DOHH2 (cell line): Measurements from ENCODE around the gene APOA4.

ENCODE experiments used
- EZH2phosphoT487 ChIP-seq: fragments of 200-600 bp; sonication (generic); IDR thresholded peaks from 2 replicates; pipeline ENCODE4 v1.6.1; 2017; ENCODE audit warnings: borderline replicate concordance, mild to moderate bottlenecking, antibody characterized with exemption, low read length, moderate library complexity, mixed read lengths
- TF ChIP-seq, protein P1 (sequence below): fragments of 200-600 bp; sonication (generic); IDR thresholded peaks from one replicate; pipeline ENCODE4 v1.5.1; 2014; ENCODE audit warnings: antibody characterized with exemption, mild to moderate bottlenecking, low read depth, low read length; ENCODE audit not compliant: poor library complexity, severe bottlenecking

DNA sequence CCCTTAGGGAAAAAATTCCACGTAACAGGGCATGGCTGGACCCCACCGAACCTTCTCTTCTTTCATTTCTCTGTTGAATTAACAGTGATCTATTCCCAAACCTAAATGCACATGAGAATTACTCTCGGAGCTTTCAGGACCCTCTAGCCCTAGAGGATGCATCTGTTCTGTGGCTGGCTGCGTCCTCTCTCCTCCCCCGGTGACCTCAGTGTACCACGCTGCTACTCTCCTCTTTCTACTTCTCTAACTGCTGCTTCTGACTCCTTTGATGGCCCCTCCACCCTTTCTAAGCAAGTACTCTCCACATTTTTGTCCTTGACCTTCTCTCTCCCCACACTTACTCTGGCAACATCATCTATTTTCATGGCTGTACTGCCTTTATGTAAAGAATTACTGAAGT, 26.4 kb upstream of the APOA4 start:
- TF ChIP-seq, protein P1, sequence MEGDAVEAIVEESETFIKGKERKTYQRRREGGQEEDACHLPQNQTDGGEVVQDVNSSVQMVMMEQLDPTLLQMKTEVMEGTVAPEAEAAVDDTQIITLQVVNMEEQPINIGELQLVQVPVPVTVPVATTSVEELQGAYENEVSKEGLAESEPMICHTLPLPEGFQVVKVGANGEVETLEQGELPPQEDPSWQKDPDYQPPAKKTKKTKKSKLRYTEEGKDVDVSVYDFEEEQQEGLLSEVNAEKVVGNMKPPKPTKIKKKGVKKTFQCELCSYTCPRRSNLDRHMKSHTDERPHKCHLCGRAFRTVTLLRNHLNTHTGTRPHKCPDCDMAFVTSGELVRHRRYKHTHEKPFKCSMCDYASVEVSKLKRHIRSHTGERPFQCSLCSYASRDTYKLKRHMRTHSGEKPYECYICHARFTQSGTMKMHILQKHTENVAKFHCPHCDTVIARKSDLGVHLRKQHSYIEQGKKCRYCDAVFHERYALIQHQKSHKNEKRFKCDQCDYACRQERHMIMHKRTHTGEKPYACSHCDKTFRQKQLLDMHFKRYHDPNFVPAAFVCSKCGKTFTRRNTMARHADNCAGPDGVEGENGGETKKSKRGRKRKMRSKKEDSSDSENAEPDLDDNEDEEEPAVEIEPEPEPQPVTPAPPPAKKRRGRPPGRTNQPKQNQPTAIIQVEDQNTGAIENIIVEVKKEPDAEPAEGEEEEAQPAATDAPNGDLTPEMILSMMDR, result no peak
- TF ChIP-seq EZH2phosphoT487, result no peak
